HG03025 (cell line): ENCODE measurements around the gene ETF1.
"Not testable (repeated sequence)": the region's sequence is repeated elsewhere in the genome, so short reads cannot be mapped to it uniquely, and the experiment has no call there.

Experiments used
- ATAC-seq: cut with Tn5 transposase; IDR thresholded peaks from one replicate; pipeline ENCODE4 v1.9.1; 2021; ENCODE audit warnings: mild to moderate bottlenecking, moderate library complexity; ENCODE audit not compliant: unreplicated experiment, low FRiP score

Gene ETF1

GRCh38 chr5:138533973-138534941 lies 8.8 kb downstream of the ETF1 start:
- no peak for ATAC-seq

- ATAC-seq, result no peak
These were observed 13.2 kb downstream of the ETF1 start for GRCh38 chr5:138529812-138530211.

DNA sequence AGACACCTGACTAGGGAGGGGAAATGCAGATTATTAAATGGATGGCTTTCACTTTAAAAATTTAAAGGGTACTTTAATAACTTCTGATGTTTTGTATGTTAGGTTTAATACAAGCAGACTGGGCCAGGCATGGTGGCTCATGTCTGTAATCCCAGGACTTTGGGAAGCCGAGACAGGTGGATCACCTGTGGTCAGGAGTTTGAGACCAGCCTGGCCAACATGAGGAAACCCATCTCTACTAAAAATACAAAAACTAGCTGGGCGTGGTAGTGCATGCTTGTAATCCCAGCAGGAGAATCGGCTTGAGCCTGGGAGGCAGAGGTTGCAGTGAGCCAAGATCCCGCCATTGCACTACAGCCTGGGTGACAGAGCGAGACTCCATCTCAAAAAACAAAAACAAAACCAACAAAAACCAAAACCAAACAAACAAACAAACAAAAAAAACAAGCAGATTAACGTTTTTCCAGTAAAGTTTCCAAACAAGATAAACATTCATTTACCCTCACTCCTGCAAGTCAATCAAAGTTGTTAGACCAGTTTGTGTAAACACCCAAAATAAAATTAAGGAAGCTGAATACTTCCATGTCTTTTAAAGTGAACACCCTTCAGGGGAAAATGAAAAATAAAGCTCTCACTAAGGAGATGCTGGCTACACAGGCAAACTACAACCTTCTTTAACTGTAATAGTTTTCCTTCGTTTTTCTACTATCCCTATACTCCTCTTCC lies 14.1 kb downstream of the ETF1 start:
- ATAC-seq, result no peak

- no peak for ATAC-seq
These were observed 14.8 kb downstream of the ETF1 start for GRCh38 chr5:138528208-138528607.

DNA sequence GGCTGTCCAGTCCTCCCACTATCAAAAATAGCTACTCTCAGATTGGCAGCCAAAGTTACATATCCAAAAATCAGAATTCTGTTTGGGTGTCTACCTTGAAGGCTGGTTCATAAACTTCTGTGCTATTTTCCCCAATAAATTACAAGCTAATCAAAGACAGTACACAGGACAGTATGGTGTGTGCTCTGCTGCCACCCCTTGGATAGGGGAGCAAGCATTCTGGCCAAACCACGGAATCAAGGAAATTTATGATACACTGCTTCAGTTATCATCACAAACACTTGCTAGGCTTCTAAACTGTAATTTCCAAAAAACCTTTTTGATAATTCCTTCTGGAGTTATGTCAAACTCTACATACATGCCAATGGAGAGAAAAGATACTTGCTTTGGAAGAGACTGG lies 15.9 kb downstream of the ETF1 start:
- ATAC-seq, result no peak

DNA sequence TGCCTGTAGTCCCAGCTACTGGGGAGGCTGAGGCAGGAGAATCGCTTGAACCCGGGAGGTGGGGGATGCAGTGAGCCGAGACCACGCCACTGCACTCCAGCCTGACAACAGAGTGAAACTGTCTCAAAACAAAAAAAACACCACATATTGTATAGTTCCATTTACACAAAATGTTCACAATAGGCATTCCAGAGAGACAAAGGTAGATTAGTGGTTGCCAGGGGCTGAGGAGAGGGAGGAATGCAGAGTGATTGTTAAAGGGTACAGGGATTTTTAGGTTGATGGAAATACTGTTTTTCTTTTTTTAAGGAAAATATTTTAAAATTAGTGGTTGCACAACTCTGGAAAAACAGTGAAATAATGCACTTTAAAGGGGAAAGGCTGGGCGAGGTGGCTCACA lies 19.6 kb downstream of the ETF1 start:
- no peak for ATAC-seq

- no peak for ATAC-seq
These were observed 22.1 kb downstream of the ETF1 start for GRCh38 chr5:138520971-138521370.

- no peak for ATAC-seq
These were observed 25.6 kb downstream of the ETF1 start for GRCh38 chr5:138517437-138517836.

DNA sequence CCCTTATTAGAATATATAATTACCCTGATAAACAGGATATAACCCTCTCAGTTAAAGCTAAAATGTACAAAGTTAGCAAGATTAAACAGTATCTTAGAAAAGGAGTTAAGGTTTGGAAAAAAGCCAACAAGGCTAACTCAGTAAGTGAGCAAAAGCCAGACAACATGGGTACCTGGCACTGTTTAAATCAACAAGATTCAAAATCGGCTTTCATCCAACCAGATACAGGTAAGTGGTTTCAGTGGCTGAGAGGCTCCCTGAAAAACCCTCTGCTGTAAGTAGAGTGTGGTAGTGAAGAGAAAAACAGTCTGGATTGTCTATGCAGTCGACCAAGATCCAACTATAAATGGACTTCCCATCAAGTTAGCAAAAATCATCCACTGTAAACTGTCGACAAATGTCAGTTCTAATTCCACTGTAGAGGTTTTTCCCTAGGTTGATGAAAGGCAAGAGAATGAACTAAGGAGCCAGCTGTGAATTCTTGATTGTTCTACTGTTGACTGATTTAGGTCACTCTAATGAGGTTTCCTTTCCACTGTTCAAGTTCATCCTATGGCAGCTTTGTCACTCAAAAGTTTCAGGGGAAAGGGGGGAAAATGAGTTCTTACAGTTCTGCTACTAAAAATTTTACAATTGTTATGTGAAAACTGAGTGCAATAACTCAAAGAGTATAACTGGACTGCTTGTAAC lies 27.3 kb downstream of the ETF1 start:
- ATAC-seq, result no peak

DNA sequence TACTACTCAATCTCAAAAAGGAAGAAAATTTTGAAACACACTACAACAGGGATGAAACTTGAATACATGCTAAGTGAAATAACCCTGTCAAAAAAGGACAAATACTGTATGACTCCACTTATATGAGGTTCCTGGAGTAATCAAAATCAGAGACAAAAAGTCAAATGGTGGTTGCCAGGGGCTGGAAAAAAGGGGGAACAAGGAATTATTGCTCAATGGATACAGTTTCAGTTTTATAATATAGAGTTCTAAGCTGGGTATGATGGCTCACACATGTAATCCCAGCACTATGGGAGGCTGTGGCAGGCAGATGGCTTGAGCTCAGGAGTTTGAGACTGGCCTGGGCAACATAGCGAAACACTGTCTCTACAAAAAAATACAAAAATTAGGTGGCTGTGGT lies 29.0 kb downstream of the ETF1 start:
- no peak for ATAC-seq

DNA sequence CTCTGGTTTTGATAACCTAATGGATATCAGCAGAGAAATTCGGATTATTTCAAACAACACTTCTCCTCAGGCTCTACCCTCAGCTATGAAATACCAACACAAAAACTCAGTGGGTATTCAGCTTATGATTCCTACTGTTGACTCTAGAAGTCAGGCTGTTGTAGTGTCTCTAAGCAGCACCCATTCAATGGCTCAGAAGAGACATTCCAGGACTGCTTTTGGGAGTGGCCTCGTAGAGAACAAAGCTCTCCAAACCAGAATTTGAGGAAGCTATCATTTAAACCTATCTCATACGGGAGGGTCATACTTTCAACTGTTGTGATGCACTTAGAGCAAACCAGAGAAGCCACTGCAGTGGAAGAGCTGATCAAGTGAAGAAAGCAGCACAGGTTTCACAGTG lies 34.1 kb downstream of the ETF1 start:
- ATAC-seq, result no peak

DNA sequence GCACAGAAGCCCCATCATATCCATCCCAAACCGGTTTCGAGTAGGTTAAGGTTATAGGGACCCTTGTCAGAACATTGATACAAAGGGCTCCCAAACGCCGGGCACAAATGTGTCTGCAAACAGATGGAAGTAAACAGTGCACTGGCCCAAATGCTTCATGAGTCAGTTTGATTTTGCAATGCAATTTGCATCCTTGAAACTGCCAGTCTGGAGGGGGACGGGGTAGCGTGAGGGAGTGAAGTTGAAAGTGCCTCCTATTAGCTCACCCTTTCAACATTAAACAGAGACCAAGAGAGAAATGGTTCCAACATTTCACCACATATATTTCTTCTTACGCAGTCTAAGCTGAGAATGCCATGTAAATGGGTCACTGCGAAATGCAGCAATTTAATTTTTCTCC lies 35.6 kb downstream of the ETF1 start:
- not testable (repeated sequence) for ATAC-seq

GRCh38 chr5:138506370-138507306 lies 36.4 kb downstream of the ETF1 start:
- ATAC-seq, result no peak

GRCh38 chr5:138504799-138505198 lies 38.2 kb downstream of the ETF1 start:
- ATAC-seq, result no peak

DNA sequence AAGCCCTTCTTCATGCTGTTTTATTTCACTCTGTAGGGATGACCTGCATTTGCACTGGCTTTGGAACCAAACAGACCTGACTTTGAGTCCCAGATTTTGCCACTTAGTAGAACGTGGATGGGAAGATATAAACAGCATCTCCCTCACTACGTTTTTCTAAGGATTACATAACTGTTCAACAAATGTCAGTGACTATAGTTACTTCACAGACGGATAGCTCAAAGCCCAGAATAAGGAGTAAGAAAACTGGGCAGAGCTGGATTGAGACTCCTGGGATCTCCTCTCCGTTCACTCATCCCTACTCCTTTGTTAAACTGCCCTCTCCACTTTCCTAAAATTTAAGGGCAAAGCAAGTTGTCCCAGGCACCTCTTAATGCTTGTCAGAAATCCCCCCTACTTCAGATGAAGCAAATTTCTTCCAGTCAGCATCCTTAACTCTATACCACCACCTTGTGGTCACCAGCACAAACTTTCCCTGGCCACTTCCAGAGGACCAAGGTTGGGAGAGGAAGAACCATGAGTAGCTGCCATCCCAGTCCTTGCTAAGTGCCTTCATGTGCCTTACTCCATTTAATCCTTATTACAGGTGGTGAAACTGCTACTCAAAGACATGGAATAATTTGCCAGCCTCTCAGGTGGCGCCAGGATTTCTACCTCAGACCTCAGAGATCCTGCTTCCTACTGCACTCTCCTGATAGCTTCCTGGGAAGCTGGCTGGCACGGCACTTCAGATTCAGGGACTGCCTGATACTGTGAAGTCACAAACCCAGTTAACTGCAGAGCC lies 39.4 kb downstream of the ETF1 start:
- no peak for ATAC-seq

- no peak for ATAC-seq
These were observed 40.5 kb downstream of the ETF1 start for GRCh38 chr5:138502521-138502920.

DNA sequence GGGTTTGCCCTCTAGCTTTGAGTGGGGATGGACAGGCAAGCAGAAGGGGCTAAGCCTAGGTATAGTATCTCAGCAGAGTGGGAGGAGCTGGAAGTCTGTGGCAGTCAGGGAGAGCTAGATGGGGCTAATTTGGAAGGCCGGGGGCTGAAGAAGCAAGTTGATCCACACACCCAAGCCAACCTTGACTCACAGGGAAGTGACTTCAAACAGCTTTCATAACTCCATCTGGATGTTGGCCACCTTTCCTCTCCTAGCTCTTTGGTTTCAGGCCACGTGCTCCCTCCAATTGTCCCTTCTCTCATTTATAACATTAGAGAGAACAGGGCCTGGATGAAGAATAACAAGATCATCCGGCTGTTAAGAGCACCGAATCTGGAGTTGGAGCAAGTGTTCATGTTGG lies 40.9 kb downstream of the ETF1 start:
- ATAC-seq, result no peak

DNA sequence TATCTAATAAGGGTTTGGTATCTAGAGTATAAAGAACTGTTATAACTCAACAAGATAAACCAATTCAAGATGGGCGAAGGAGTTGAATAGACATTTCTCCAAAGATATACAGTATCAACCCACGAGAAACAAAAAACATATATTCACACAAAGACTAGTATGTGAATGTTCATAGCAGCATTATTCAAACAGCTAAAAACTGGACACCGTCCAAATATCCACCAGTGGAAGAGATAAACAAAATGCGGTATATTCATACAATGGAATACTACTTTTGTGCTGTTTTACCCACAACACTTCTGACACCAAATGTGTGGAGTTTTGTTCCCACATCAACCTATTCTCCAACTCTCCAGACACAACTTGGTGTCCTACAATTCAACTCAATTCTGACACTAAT lies 44.7 kb downstream of the ETF1 start:
- ATAC-seq, result no peak

- no peak for ATAC-seq
These were observed 47.7 kb downstream of the ETF1 start for GRCh38 chr5:138495351-138495750.
